Activated naive CD4-positive, alpha-beta T cell treated with anti-CD3 and anti-CD28 coated beads for 36 hours (primary cell): Measurements from ENCODE around the gene TSSK2. TPM values are rescaled to one million over a fixed set of nuclear protein-coding genes. Genes with fewer than 3 reads are reported as not detected.

Experiments used
- CTCF ChIA-PET: fragments of 350-600 bp; sonication (Branson Sonifier 250); formaldehyde crosslinking; loops from one replicate; lab custom pipeline; 2021; ENCODE audit warnings: antibody characterized with exemption; lab: Charles Lee
- DNase-seq: peaks from one replicate; pipeline ENCODE4 v3.0.0-alpha.2; 2020
- H3K27ac Mint-ChIP-seq: one replicate; pipeline ENCODE4 v1.8.0; 2021; ENCODE audit warnings: mild to moderate bottlenecking, mixed read lengths
- H3K27me3 Mint-ChIP-seq: one replicate; pipeline ENCODE4 v1.8.0; 2021; ENCODE audit warnings: low read depth, mixed read lengths
- H3K36me3 Mint-ChIP-seq: one replicate; pipeline ENCODE4 v1.8.0; 2021; ENCODE audit warnings: low read depth, mixed read lengths
- H3K4me1 Mint-ChIP-seq: one replicate; pipeline ENCODE4 v1.8.0; 2021; ENCODE audit warnings: low read depth, mixed read lengths
- H3K4me3 Mint-ChIP-seq: one replicate; pipeline ENCODE4 v1.8.0; 2021; ENCODE audit warnings: mild to moderate bottlenecking, moderate library complexity, mixed read lengths
- H3K9me3 Mint-ChIP-seq: one replicate; pipeline ENCODE4 v1.8.0; 2021; ENCODE audit warnings: mixed read lengths
- intact Hi-C: fragments of 100-400 bp; cut with micrococcal nuclease; formaldehyde crosslinking; loops from one replicate; pipeline ENCODE4 v1.15.1; 2023
- total RNA-seq, 2 experiments: library from RNA; stranded (reverse); gene quantifications; one replicate each; pipeline ENCODE4 v1.2.3, GENCODE V29; 2021

Gene TSSK2
- total RNA-seq, 2 experiments from 2014 or later: not detected

- Mint-ChIP-seq H3K9me3 (no peaks in the 10 kb centered on the region), H3K4me1 (peaks cover 7% of the 10 kb centered on the region), H3K27me3 (no peaks in the 10 kb centered on the region), H3K4me3 (no peak overlapping the region), H3K36me3 (peaks cover 11% of the 10 kb centered on the region), H3K27ac (peak overlapping the region; percentile 46)
- no peak for DNase-seq
- CTCF ChIA-PET: interaction anchor here (0.6 kb wide), 1 partner anchor 12 kb away, joined by 3 read pairs; no protein-coding TSS in a partner anchor
- intact Hi-C loops: no loop called here
Observed at GRCh38 chr22:19092725-19093124, 38.4 kb upstream of the TSSK2 start.

- intact Hi-C loops: no loop called here
- Mint-ChIP-seq H3K27ac (no peak overlapping the region), H3K27me3 (no peaks in the 10 kb centered on the region), H3K4me3 (no peak overlapping the region), H3K36me3 (peaks cover 6% of the 10 kb centered on the region), H3K4me1 (peaks cover 17% of the 10 kb centered on the region), H3K9me3 (no peaks in the 10 kb centered on the region)
- CTCF ChIA-PET: no interaction called here
- no peak for DNase-seq
Observed at GRCh38 chr22:19094393-19094997, 36.6 kb upstream of the TSSK2 start.

- H3K4me3 Mint-ChIP-seq: no peak overlapping the region
- H3K27ac Mint-ChIP-seq: no peak overlapping the region
- DNase-seq: no peak
- H3K27me3 Mint-ChIP-seq: no peaks in the 10 kb centered on the region
- CTCF ChIA-PET: interaction anchor here (1.2 kb wide), 1 partner anchor 14 kb away, joined by 5 read pairs; no protein-coding TSS in a partner anchor
- peaks cover 18% of the 10 kb centered on the region for H3K4me1 Mint-ChIP-seq
- peaks cover 7% of the 10 kb centered on the region for H3K36me3 Mint-ChIP-seq
- no peaks in the 10 kb centered on the region for H3K9me3 Mint-ChIP-seq
- intact Hi-C loops: no loop called here
Observed at GRCh38 chr22:19096555-19096954, 34.6 kb upstream of the TSSK2 start.

DNA sequence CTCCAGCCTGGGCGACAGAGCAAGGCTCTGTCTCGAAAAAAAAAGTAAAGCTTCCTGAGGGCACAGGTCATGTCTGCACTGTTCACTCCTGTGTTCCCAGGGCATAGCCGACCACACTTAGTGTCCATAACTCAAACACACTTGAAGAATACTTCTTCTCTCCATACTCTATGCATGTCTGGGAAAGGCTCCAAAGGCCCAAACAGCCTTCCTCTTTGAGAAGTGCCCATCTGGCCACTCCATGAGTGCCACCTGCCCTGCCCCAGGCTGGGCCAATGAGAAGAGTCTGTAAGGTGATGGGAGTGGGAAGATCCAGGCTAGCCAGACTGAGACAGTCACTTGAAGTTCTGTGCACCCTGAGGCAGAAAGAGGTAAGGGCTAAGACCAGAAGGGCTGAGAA, 33.6 kb upstream of the TSSK2 start:
- peaks cover 7% of the 10 kb centered on the region for H3K36me3 Mint-ChIP-seq
- H3K9me3 Mint-ChIP-seq: no peaks in the 10 kb centered on the region
- no peak overlapping the region for H3K27ac Mint-ChIP-seq
- CTCF ChIA-PET: interaction anchor here (1.2 to 1.4 kb wide), 3 partner anchors 8 to 13 kb away, joined by 3 to 5 read pairs (median 3); no protein-coding TSS in a partner anchor
- no peak overlapping the region for H3K4me3 Mint-ChIP-seq
- no peaks in the 10 kb centered on the region for H3K27me3 Mint-ChIP-seq
- DNase-seq: no peak
- intact Hi-C loops: no loop called here
- H3K4me1 Mint-ChIP-seq: peaks cover 17% of the 10 kb centered on the region

DNA sequence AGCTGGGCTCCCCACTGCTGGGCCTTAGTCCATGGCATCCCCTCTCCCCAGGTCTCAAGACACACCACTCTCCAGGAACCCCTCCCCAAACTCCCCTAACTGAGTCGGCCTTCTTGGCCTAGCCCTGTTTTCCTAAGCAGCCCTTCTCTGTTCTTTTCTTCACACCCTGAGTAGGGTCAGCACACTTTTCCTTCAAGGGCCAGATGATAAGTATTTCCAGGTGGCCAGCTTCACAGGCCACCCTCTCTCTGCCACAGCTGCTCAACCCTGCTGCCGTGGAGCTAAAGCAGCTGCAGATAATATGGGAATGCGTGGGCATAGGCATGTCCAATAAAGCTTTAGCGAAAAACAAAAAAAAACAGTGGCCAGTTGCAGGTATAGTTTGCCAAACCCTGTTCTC, 33.0 kb upstream of the TSSK2 start:
- Mint-ChIP-seq H3K4me1 (peaks cover 17% of the 10 kb centered on the region), H3K27ac (no peak overlapping the region), H3K4me3 (no peak overlapping the region), H3K9me3 (no peaks in the 10 kb centered on the region), H3K36me3 (peaks cover 5% of the 10 kb centered on the region), H3K27me3 (no peaks in the 10 kb centered on the region)
- no peak for DNase-seq
- intact Hi-C loops: no loop called here
- CTCF ChIA-PET: interaction anchor here (0.6 to 1.4 kb wide), 3 partner anchors 8 to 22 kb away, joined by 3 to 4 read pairs (median 3); no protein-coding TSS in a partner anchor

DNA sequence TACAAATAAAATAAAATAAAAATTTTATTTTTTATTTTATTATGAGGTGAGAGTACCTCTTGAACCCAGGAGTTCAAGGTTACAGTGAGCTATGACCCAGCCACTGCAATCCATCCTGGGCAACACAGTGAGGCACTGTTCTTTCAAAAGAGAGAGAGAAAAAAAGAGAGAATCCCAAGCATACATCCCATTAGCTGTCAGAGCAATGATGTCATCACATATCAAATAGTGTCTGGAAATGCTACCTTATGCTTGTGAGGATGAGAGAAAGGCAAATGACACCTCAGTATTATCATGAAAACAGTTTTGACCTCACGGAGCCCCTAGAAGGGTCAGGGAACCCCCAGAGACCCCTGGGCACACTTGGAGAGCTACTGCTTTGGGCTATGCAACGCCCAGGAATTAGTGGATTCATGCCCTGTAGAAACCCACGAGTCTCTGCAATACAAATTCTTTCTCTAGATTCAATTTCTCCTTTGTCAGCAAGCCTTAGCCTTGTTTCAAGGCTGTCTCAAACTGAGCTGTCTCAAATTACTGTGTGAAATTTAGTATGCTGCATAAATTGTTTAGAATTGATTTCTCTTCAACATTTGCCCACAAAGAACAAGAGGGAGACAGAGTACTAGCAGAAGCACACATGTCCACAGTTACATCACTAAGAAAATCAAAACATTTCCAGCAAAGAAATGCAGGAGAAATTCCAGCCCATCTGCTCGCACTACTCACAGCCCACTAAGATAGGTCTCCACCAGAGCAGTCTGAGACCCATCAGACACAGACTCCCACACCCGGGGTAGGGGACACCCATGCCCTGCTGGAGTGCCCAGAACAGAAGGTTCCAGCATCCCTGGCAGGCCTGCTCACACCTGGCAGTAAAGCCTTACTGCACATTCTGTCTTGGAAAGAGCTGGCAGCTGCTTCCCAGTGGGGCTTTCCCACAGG, 27.0 kb upstream of the TSSK2 start:
- Mint-ChIP-seq H3K4me1 (peaks cover 42% of the 10 kb centered on the region), H3K27ac (no peak overlapping the region)
- CTCF ChIA-PET: interaction anchor here (0.7 to 2.4 kb wide), 3 partner anchors 12 to 76 kb away, joined by 3 to 7 read pairs (median 3); no protein-coding TSS in a partner anchor

GRCh38 chr22:19105456-19105855, 25.7 kb upstream of the TSSK2 start:
- peaks cover 52% of the 10 kb centered on the region for H3K4me1 Mint-ChIP-seq
- no peak overlapping the region for H3K27ac Mint-ChIP-seq

More for the DNA sequence above, 27.0 kb upstream of the TSSK2 start:
- Mint-ChIP-seq H3K9me3 (no peaks in the 10 kb centered on the region), H3K27me3 (no peaks in the 10 kb centered on the region), H3K4me3 (no peak overlapping the region), H3K36me3 (peaks cover 2% of the 10 kb centered on the region)
- intact Hi-C loops: no loop called here
- DNase-seq: no peak

GRCh38 chr22:19105867-19106802, 25.0 kb upstream of the TSSK2 start:
- H3K27ac Mint-ChIP-seq: no peak overlapping the region
- CTCF ChIA-PET: interaction anchor here (0.5 to 2.4 kb wide), 6 partner anchors 8 to 52 kb away, joined by 3 to 7 read pairs (median 3); no protein-coding TSS in a partner anchor
- no peak overlapping the region for H3K4me3 Mint-ChIP-seq
- H3K4me1 Mint-ChIP-seq: peaks cover 57% of the 10 kb centered on the region
- DNase-seq: peak; percentile 74
- no peaks in the 10 kb centered on the region for H3K9me3 Mint-ChIP-seq
- no peaks in the 10 kb centered on the region for H3K36me3 Mint-ChIP-seq
- intact Hi-C loops: loop anchor here (5.0 kb wide), 2 partner anchors 186 to 326 kb away; partner anchors contain the start of genes CLTCL1, HIRA and MRPL40
- H3K27me3 Mint-ChIP-seq: no peaks in the 10 kb centered on the region

More at GRCh38 chr22:19105456-19105855, 25.7 kb upstream of the TSSK2 start:
- CTCF ChIA-PET: interaction anchor here (0.5 to 2.4 kb wide), 6 partner anchors 8 to 52 kb away, joined by 3 to 7 read pairs (median 3); no protein-coding TSS in a partner anchor
- H3K9me3 Mint-ChIP-seq: no peaks in the 10 kb centered on the region
- no peaks in the 10 kb centered on the region for H3K36me3 Mint-ChIP-seq
- no peaks in the 10 kb centered on the region for H3K27me3 Mint-ChIP-seq
- H3K4me3 Mint-ChIP-seq: no peak overlapping the region
- no peak for DNase-seq
- intact Hi-C loops: loop anchor here (5.0 kb wide), 2 partner anchors 187 to 327 kb away; partner anchors contain the start of genes CLTCL1, HIRA and MRPL40

DNA sequence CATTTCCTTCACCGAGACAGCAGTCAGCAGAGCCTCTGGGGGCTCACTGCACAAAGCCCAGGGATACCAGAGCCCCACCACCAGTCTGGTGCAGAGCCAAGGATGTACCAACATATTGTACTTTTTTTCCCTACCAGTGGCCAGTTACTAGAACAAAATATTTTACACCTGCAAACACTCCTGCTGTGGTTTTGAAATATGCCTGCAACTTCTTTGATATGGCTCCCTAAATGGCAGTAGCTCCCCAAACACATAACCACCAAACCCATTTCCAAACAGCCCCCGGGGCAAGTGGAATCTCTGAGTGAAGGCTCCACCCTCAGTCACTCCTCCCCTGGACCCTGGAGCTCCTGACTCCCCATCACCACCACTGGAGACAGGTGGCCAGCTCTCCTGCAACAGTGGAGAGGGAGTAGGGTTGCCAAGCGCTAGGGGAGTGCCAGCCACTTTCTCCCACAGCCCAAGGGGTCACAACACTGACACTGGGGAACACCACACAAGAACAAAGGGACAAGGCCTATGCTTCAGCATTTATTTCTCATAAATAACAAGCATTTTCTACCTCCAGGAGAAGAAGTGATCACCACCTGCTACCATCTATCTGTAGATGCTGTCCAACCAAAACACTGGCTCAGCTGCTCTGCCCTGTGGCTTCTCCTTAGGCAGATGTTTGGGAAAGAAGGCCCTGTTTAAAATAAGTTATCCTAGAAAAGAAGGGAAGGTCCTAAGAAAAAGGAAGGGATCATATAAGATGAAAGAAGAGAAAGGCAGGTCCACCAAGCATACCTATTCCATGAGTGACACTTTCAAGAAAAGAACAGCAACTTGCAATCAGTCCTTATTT, 24.0 kb upstream of the TSSK2 start:
- DNase-seq: no peak
- Mint-ChIP-seq H3K27me3 (no peaks in the 10 kb centered on the region), H3K27ac (peak overlapping the region; percentile 43), H3K9me3 (no peaks in the 10 kb centered on the region), H3K4me1 (peaks cover 62% of the 10 kb centered on the region), H3K36me3 (no peaks in the 10 kb centered on the region), H3K4me3 (no peak overlapping the region)
- intact Hi-C loops: loop anchor here (5.0 kb wide), 2 partner anchors 185 to 325 kb away; partner anchors contain the start of genes CLTCL1, HIRA and MRPL40
- CTCF ChIA-PET: interaction anchor here (1.6 to 2.4 kb wide), 2 partner anchors 9 to 11 kb away, joined by 3 to 7 read pairs; no protein-coding TSS in a partner anchor

DNA sequence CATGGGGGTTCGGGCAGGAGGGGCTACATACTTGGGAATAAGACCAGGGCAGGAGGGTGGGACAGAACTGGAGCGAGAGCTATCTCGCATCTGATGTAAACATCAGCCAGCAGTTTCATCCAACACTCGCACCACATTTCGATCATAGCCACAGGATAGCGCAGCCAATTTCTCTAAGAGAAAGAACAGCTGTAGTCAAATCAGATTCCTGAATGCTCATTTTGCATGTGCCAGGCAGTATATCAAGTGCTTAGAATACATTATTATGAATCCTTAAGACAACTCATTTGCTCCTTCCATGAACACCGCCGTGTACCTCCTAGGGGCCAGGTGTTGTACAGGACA, 23.4 kb upstream of the TSSK2 start:
- Mint-ChIP-seq H3K4me1 (peaks cover 66% of the 10 kb centered on the region), H3K36me3 (no peaks in the 10 kb centered on the region), H3K27me3 (no peaks in the 10 kb centered on the region), H3K27ac (no peak overlapping the region), H3K9me3 (no peaks in the 10 kb centered on the region), H3K4me3 (no peak overlapping the region)
- intact Hi-C loops: loop anchor here (2.0 to 5.0 kb wide), 4 partner anchors 71 to 371 kb away; partner anchors contain the start of genes CDC45, CLTCL1, HIRA and MRPL40
- CTCF ChIA-PET: interaction anchor here (1.6 kb wide), 1 partner anchor 10 kb away, joined by 3 read pairs; no protein-coding TSS in a partner anchor
- no peak for DNase-seq
